Neural crest cell (in vitro differentiated cells): Measurements from ENCODE around the gene GALNT6. TPM values are rescaled to one million over a fixed set of nuclear protein-coding genes. Genes with fewer than 3 reads are reported as not detected.
"Not testable (repeated sequence)": the region's sequence is repeated elsewhere in the genome, so short reads cannot be mapped to it uniquely, and the experiment has no call there.

Experiments used
- DNase-seq: peaks from one replicate; pipeline ENCODE4 v3.0.0; 2021; ENCODE audit warnings: low read depth, mixed read lengths, low spot score
- H3K27ac Mint-ChIP-seq: one replicate; pipeline ENCODE4 v1.8.0; 2021; ENCODE audit warnings: mild to moderate bottlenecking, mixed read lengths; ENCODE audit not compliant: unreplicated experiment
- H3K27me3 Mint-ChIP-seq: 2 replicates; pipeline ENCODE4 v1.8.0; 2021; ENCODE audit warnings: low read depth, mild to moderate bottlenecking, mixed read lengths
- H3K36me3 Mint-ChIP-seq: 2 replicates; pipeline ENCODE4 v1.8.0; 2021; ENCODE audit warnings: low read depth, mild to moderate bottlenecking, mixed read lengths
- H3K4me1 Mint-ChIP-seq: 2 replicates; pipeline ENCODE4 v1.8.0; 2021; ENCODE audit warnings: mixed read lengths
- H3K4me3 Mint-ChIP-seq: one replicate; pipeline ENCODE4 v1.8.0; 2021; ENCODE audit warnings: mild to moderate bottlenecking, mixed read lengths
- H3K9me3 Mint-ChIP-seq: 2 replicates; pipeline ENCODE4 v1.8.0; 2021; ENCODE audit warnings: mixed read lengths
- CTCF ChIP-seq: fragments of 200-600 bp; sonication (generic); conservative IDR thresholded peaks from 2 replicates; pipeline ENCODE4 v1.5.0; 2021; ENCODE audit warnings: antibody characterized with exemption, mild to moderate bottlenecking
- total RNA-seq: library from RNA; stranded (reverse); gene quantifications from 2 replicates; pipeline ENCODE4 v1.2.1, GENCODE V29; 2021

The GALNT6 gene
- total RNA-seq, 1 donor from 2014 or later, result 0.09 TPM

GRCh38 chr12:51318846-51319599, 72.2 kb downstream of the GALNT6 start:
- Mint-ChIP-seq H3K27ac (no peak overlapping the region), H3K27me3 (no peaks in the 10 kb centered on the region), H3K36me3 (no peaks in the 10 kb centered on the region), H3K4me3 (no peak overlapping the region), H3K9me3 (no peaks in the 10 kb centered on the region), H3K4me1 (peaks cover 10% of the 10 kb centered on the region)
- no peak for TF ChIP-seq CTCF
- DNase-seq, result no peak

GRCh38 chr12:51318057-51318806, 73.0 kb downstream of the GALNT6 start:
- H3K36me3 Mint-ChIP-seq, H3K27ac Mint-ChIP-seq: not testable (repeated sequence)

GRCh38 chr12:51311389-51311788, 79.8 kb downstream of the GALNT6 start:
- TF ChIP-seq CTCF, result no peak
- no peaks in the 10 kb centered on the region for H3K27me3 Mint-ChIP-seq
- no peaks in the 10 kb centered on the region for H3K9me3 Mint-ChIP-seq
- H3K36me3 Mint-ChIP-seq, result no peaks in the 10 kb centered on the region
- no peak overlapping the region for H3K27ac Mint-ChIP-seq
- DNase-seq, result no peak
- H3K4me3 Mint-ChIP-seq, result no peak overlapping the region
- no peaks in the 10 kb centered on the region for H3K4me1 Mint-ChIP-seq

More at GRCh38 chr12:51318057-51318806, 73.0 kb downstream of the GALNT6 start:
- not testable (repeated sequence) for DNase-seq, H3K27me3 Mint-ChIP-seq, H3K9me3 Mint-ChIP-seq, H3K4me3 Mint-ChIP-seq
- H3K4me1 Mint-ChIP-seq, result peaks cover 10% of the 10 kb centered on the region

- no peaks in the 10 kb centered on the region for H3K9me3 Mint-ChIP-seq
- H3K27ac Mint-ChIP-seq, result no peak overlapping the region
These were observed 83.3 kb downstream of the GALNT6 start for GRCh38 chr12:51307655-51308593.

GRCh38 chr12:51306507-51306906, 84.7 kb downstream of the GALNT6 start:
- Mint-ChIP-seq H3K27me3 (no peaks in the 10 kb centered on the region), H3K27ac (no peak overlapping the region), H3K36me3 (no peaks in the 10 kb centered on the region), H3K4me1 (no peaks in the 10 kb centered on the region), H3K4me3 (no peak overlapping the region), H3K9me3 (no peaks in the 10 kb centered on the region)
- no peak for DNase-seq
- no peak for TF ChIP-seq CTCF

More at GRCh38 chr12:51307655-51308593, 83.3 kb downstream of the GALNT6 start:
- no peak for TF ChIP-seq CTCF
- no peak overlapping the region for H3K4me3 Mint-ChIP-seq
- no peaks in the 10 kb centered on the region for H3K36me3 Mint-ChIP-seq
- H3K4me1 Mint-ChIP-seq, result no peaks in the 10 kb centered on the region
- H3K27me3 Mint-ChIP-seq, result no peaks in the 10 kb centered on the region
- DNase-seq, result no peak

Other genes starting within 250 kb of the GALNT6 start
- 28.5 and 28.8 TPM in 2 replicates for gene TFCP2, start 218.3 kb downstream of the GALNT6 start, total RNA-seq
- gene POU6F1, start 173.3 kb downstream of the GALNT6 start, total RNA-seq, result 7.7 and 9.3 TPM in 2 replicates
- gene DAZAP2, start 152.6 kb downstream of the GALNT6 start, total RNA-seq, result 70.0 and 80.4 TPM in 2 replicates
- gene SMAGP, start 121.0 kb downstream of the GALNT6 start, total RNA-seq, result 0.82 and 1.6 TPM in 2 replicates
- not detected in 2 replicates for gene BIN2, start 67.2 kb downstream of the GALNT6 start, total RNA-seq
- gene CELA1, start 44.7 kb downstream of the GALNT6 start, total RNA-seq, result not detected in 2 replicates
- gene SLC4A8, start 33.4 kb upstream of the GALNT6 start, total RNA-seq, result 30.9 and 33.8 TPM in 2 replicates
- 13.0 and 13.5 TPM in 2 replicates for gene SCN8A, start 199.8 kb upstream of the GALNT6 start, total RNA-seq